Measurements from ENCODE around the gene ZNF451. TPM values are rescaled to one million over a fixed set of nuclear protein-coding genes. Genes with fewer than 3 reads are reported as not detected.

Gene ZNF451
- total RNA-seq, 1 donor from 2014 or later = 34.4 TPM

- TF ChIP-seq, protein P1, sequence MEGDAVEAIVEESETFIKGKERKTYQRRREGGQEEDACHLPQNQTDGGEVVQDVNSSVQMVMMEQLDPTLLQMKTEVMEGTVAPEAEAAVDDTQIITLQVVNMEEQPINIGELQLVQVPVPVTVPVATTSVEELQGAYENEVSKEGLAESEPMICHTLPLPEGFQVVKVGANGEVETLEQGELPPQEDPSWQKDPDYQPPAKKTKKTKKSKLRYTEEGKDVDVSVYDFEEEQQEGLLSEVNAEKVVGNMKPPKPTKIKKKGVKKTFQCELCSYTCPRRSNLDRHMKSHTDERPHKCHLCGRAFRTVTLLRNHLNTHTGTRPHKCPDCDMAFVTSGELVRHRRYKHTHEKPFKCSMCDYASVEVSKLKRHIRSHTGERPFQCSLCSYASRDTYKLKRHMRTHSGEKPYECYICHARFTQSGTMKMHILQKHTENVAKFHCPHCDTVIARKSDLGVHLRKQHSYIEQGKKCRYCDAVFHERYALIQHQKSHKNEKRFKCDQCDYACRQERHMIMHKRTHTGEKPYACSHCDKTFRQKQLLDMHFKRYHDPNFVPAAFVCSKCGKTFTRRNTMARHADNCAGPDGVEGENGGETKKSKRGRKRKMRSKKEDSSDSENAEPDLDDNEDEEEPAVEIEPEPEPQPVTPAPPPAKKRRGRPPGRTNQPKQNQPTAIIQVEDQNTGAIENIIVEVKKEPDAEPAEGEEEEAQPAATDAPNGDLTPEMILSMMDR (IDR thresholded peaks at IDR 0.05; ENCODE audit: insufficient read depth, low read length, poor library complexity, severe bottlenecking) = no peak
- no peaks in the 10 kb centered on the region for H3K27me3 ChIP-seq (ENCODE audit: control insufficient read depth, insufficient read depth, low read length)
- H3K4me3 ChIP-seq (ENCODE audit: low read depth, low read length) = no peak overlapping the region
- no peak for DNase-seq (ENCODE audit: low read depth)
- no peaks in the 10 kb centered on the region for H3K36me3 ChIP-seq (ENCODE audit: control insufficient read depth, insufficient read depth, low read length)
These were observed 117.2 kb downstream of the ZNF451 start for GRCh38 chr6:57207141-57207540.

GRCh38 chr6:57207872-57208271, 117.9 kb downstream of the ZNF451 start:
- no peak for DNase-seq (ENCODE audit: low read depth)
- Histone ChIP-seq H3K4me3 (ENCODE audit: low read depth, low read length) (no peak overlapping the region), H3K36me3 (ENCODE audit: control insufficient read depth, insufficient read depth, low read length) (no peaks in the 10 kb centered on the region), H3K27me3 (ENCODE audit: control insufficient read depth, insufficient read depth, low read length) (no peaks in the 10 kb centered on the region)
- TF ChIP-seq, protein P1 (IDR thresholded peaks at IDR 0.05; ENCODE audit: insufficient read depth, low read length, poor library complexity, severe bottlenecking) = no peak

- TF ChIP-seq, protein P1 (IDR thresholded peaks at IDR 0.05; ENCODE audit: insufficient read depth, low read length, poor library complexity, severe bottlenecking) = no peak
- no peaks in the 10 kb centered on the region for H3K27me3 ChIP-seq (ENCODE audit: control insufficient read depth, insufficient read depth, low read length)
- DNase-seq (ENCODE audit: low read depth) = no peak
These were observed 119.0 kb downstream of the ZNF451 start for GRCh38 chr6:57209030-57209429.

GRCh38 chr6:57210060-57210459, 120.1 kb downstream of the ZNF451 start:
- DNase-seq (ENCODE audit: low read depth) = no peak
- TF ChIP-seq, protein P1 (IDR thresholded peaks at IDR 0.05; ENCODE audit: insufficient read depth, low read length, poor library complexity, severe bottlenecking) = no peak

More at GRCh38 chr6:57209030-57209429, 119.0 kb downstream of the ZNF451 start:
- H3K4me3 ChIP-seq (ENCODE audit: low read depth, low read length) = no peak overlapping the region
- no peaks in the 10 kb centered on the region for H3K36me3 ChIP-seq (ENCODE audit: control insufficient read depth, insufficient read depth, low read length)

GRCh38 chr6:57215260-57215659, 125.3 kb downstream of the ZNF451 start:
- TF ChIP-seq, protein P1 (IDR thresholded peaks at IDR 0.05; ENCODE audit: insufficient read depth, low read length, poor library complexity, severe bottlenecking) = no peak
- no peak for DNase-seq (ENCODE audit: low read depth)
- Histone ChIP-seq H3K36me3 (ENCODE audit: control insufficient read depth, insufficient read depth, low read length) (no peaks in the 10 kb centered on the region), H3K27me3 (ENCODE audit: control insufficient read depth, insufficient read depth, low read length) (no peaks in the 10 kb centered on the region), H3K4me3 (ENCODE audit: low read depth, low read length) (no peak overlapping the region)

More at GRCh38 chr6:57210060-57210459, 120.1 kb downstream of the ZNF451 start:
- Histone ChIP-seq H3K27me3 (ENCODE audit: control insufficient read depth, insufficient read depth, low read length) (no peaks in the 10 kb centered on the region), H3K36me3 (ENCODE audit: control insufficient read depth, insufficient read depth, low read length) (no peaks in the 10 kb centered on the region), H3K4me3 (ENCODE audit: low read depth, low read length) (no peak overlapping the region)
